Suprapubic skin (tissue), 4 donors: Measurements from ENCODE around the gene PHGDH.

ENCODE experiments used
- CTCF ChIP-seq, 2 donors: fragments of 200-600 bp in 1 of 2; fragments of 450-650 bp in 1 of 2; sonication (generic) in 1 of 2; IDR thresholded peaks; one replicate each; pipeline ENCODE4 v1.5.1; 2016 to 2019; ENCODE audit warnings: antibody characterized with exemption in 2 of 2, mild to moderate bottlenecking in 1 of 2, moderate library complexity in 1 of 2
- POLR2A ChIP-seq, 2 donors: fragments of 450-650 bp; IDR thresholded peaks; one replicate each; pipeline ENCODE4 v1.6.1; 2017; ENCODE audit warnings: antibody characterized with exemption in 2 of 2, mild to moderate bottlenecking in 2 of 2, moderate library complexity in 2 of 2
- POLR2AphosphoS5 ChIP-seq, 3 donors: sonication (generic); formaldehyde crosslinking; IDR thresholded peaks; one replicate each; pipeline ENCODE4 v1.6.1; 2017; ENCODE audit warnings: antibody characterized with exemption in 3 of 3

- TF ChIP-seq POLR2AphosphoS5 (IDR thresholded peaks at IDR 0.05), result no peak
- TF ChIP-seq CTCF (IDR thresholded peaks at IDR 0.05), result no peak
- TF ChIP-seq POLR2A (IDR thresholded peaks at IDR 0.05), result no peak
Measured at GRCh38 chr1:119743308-119743707, 31.6 kb downstream of the PHGDH start.
